SK-N-MC (cell line): Measurements from ENCODE around the gene TRIM44.
"Not testable (repeated sequence)": the region's sequence is repeated elsewhere in the genome, so short reads cannot be mapped to it uniquely, and the experiment has no call there.

Experiments used
- DNase-seq: peaks from one replicate; pipeline ENCODE4 v3.0.0-alpha.2; 2011; ENCODE audit warnings: low read depth, low spot score
- H3K27ac ChIP-seq: fragments of 200-600 bp; sonication (generic); 2 replicates; pipeline ENCODE4 v1.5.1; 2016; ENCODE audit warnings: mixed run types
- H3K36me3 ChIP-seq: fragments of 200-600 bp; sonication (generic); 2 replicates; pipeline ENCODE4 v1.6.1; 2017; ENCODE audit warnings: antibody characterized with exemption, low read length, mixed read lengths; ENCODE audit not compliant: insufficient read depth
- H3K4me3 ChIP-seq: fragments of 200-600 bp; sonication (generic); 2 replicates; pipeline ENCODE4 v1.5.1; 2016
- H3K9ac ChIP-seq: fragments of 200-600 bp; sonication (generic); 2 replicates; pipeline ENCODE4 v1.8.0; 2017; ENCODE audit warnings: mixed run types, mixed read lengths; ENCODE audit not compliant: insufficient read length
- H3K9me3 ChIP-seq: fragments of 200-600 bp; sonication (generic); 2 replicates; pipeline ENCODE4 v1.6.1; 2017; ENCODE audit warnings: low read depth, mild to moderate bottlenecking, antibody characterized with exemption, low read length, moderate library complexity, mixed read lengths
- EZH2 ChIP-seq: fragments of 200-600 bp; sonication (generic); IDR thresholded peaks from one replicate; pipeline ENCODE4 v1.6.1; 2017; ENCODE audit warnings: antibody characterized with exemption
- FOXP2 ChIP-seq: optimal IDR thresholded peaks from 2 replicates; pipeline ENCODE3; 2011; ENCODE audit warnings: mild to moderate bottlenecking, moderate library complexity; ENCODE audit not compliant: insufficient read depth; ENCODE audit errors: extremely low read length, control extremely low read depth
- POLR2AphosphoS5 ChIP-seq: IDR thresholded peaks from 2 replicates; pipeline ENCODE4 v1.6.1; 2012; ENCODE audit warnings: mild to moderate bottlenecking, low read depth, low read length, borderline replicate concordance

Gene TRIM44

GRCh38 chr11:35825386-35825785 is 162.8 kb downstream of the TRIM44 start:
- no peak overlapping the region for H3K4me3 ChIP-seq
- H3K9me3 ChIP-seq, result no peaks in the 10 kb centered on the region
- no peak for TF ChIP-seq EZH2
- no peak for TF ChIP-seq POLR2AphosphoS5
- no peak for TF ChIP-seq FOXP2
- no peak overlapping the region for H3K27ac ChIP-seq
- H3K9ac ChIP-seq, result no peak overlapping the region
- DNase-seq, result no peak
- no peaks in the 10 kb centered on the region for H3K36me3 ChIP-seq

- H3K9me3 ChIP-seq, result no peaks in the 10 kb centered on the region
- no peak for TF ChIP-seq FOXP2
- no peak for TF ChIP-seq POLR2AphosphoS5
- no peak for TF ChIP-seq EZH2
- no peak overlapping the region for H3K27ac ChIP-seq
- H3K36me3 ChIP-seq, result no peaks in the 10 kb centered on the region
- no peak overlapping the region for H3K4me3 ChIP-seq
- H3K9ac ChIP-seq, result no peak overlapping the region
- no peak for DNase-seq
These were observed 163.4 kb downstream of the TRIM44 start for GRCh38 chr11:35826006-35826405.

GRCh38 chr11:35826949-35827348 is 164.4 kb downstream of the TRIM44 start:
- Histone ChIP-seq H3K36me3 (no peaks in the 10 kb centered on the region), H3K9me3 (no peaks in the 10 kb centered on the region), H3K27ac (no peak overlapping the region), H3K4me3 (no peak overlapping the region), H3K9ac (no peak overlapping the region)
- no peak for DNase-seq
- TF ChIP-seq FOXP2 (no peak), EZH2 (no peak), POLR2AphosphoS5 (no peak)

GRCh38 chr11:35836205-35836604 is 173.6 kb downstream of the TRIM44 start:
- no peak overlapping the region for H3K9ac ChIP-seq
- no peak overlapping the region for H3K27ac ChIP-seq
- no peak for TF ChIP-seq FOXP2
- TF ChIP-seq POLR2AphosphoS5, result no peak
- TF ChIP-seq EZH2, result no peak
- no peak for DNase-seq
- no peaks in the 10 kb centered on the region for H3K36me3 ChIP-seq
- H3K9me3 ChIP-seq, result no peaks in the 10 kb centered on the region
- H3K4me3 ChIP-seq, result no peak overlapping the region

- H3K9ac ChIP-seq, result no peak overlapping the region
- H3K27ac ChIP-seq, result no peak overlapping the region
- no peaks in the 10 kb centered on the region for H3K36me3 ChIP-seq
- no peak for DNase-seq
- TF ChIP-seq EZH2, result no peak
- no peak for TF ChIP-seq FOXP2
- no peak for TF ChIP-seq POLR2AphosphoS5
- no peaks in the 10 kb centered on the region for H3K9me3 ChIP-seq
- H3K4me3 ChIP-seq, result no peak overlapping the region
These were observed 175.5 kb downstream of the TRIM44 start for GRCh38 chr11:35838071-35838470.

- H3K36me3 ChIP-seq, H3K9me3 ChIP-seq, H3K4me3 ChIP-seq, H3K27ac ChIP-seq, DNase-seq, H3K9ac ChIP-seq: not testable (repeated sequence)
These were observed 176.3 kb downstream of the TRIM44 start for GRCh38 chr11:35838697-35839367.

GRCh38 chr11:35839368-35840161 is 177.0 kb downstream of the TRIM44 start:
- TF ChIP-seq POLR2AphosphoS5, result no peak
- TF ChIP-seq FOXP2, result no peak
- no peak for TF ChIP-seq EZH2
- no peak overlapping the region for H3K27ac ChIP-seq
- no peak overlapping the region for H3K4me3 ChIP-seq
- DNase-seq, result no peak
- no peak overlapping the region for H3K9ac ChIP-seq
- H3K36me3 ChIP-seq, result no peaks in the 10 kb centered on the region
- H3K9me3 ChIP-seq, result no peaks in the 10 kb centered on the region

GRCh38 chr11:35841733-35842132 is 179.2 kb downstream of the TRIM44 start:
- Histone ChIP-seq H3K4me3 (no peak overlapping the region), H3K36me3 (no peaks in the 10 kb centered on the region), H3K9me3 (no peaks in the 10 kb centered on the region), H3K9ac (no peak overlapping the region), H3K27ac (no peak overlapping the region)
- TF ChIP-seq FOXP2 (no peak), POLR2AphosphoS5 (no peak), EZH2 (no peak)
- DNase-seq, result no peak
